Central memory CD8-positive, alpha-beta T cell (primary cell): ENCODE data around the gene MCTP1.

Experiments
- ATAC-seq: fragments of 150-1000 bp; cut with Tn5 transposase; replicated peaks from 2 replicates; pipeline ENCODE4 v1.10.0; 2022; ENCODE audit warnings: mild to moderate bottlenecking, moderate FRiP score, moderate number of reproducible peaks; ENCODE audit not compliant: poor library complexity, severe bottlenecking; ENCODE audit errors: extremely low read depth
- DNase-seq, 2 donors: peaks; one replicate each; pipeline ENCODE4 v3.0.0; 2021; ENCODE audit warnings: low spot score in 2 of 2
- H3K27ac Mint-ChIP-seq: one replicate; pipeline ENCODE4 v1.8.0; 2022; ENCODE audit warnings: low read depth, mild to moderate bottlenecking, moderate library complexity, mixed read lengths
- H3K27me3 Mint-ChIP-seq: one replicate; pipeline ENCODE4 v1.8.0; 2022; ENCODE audit warnings: mixed read lengths
- H3K36me3 Mint-ChIP-seq: one replicate; pipeline ENCODE4 v1.8.0; 2022; ENCODE audit warnings: mild to moderate bottlenecking, moderate library complexity, mixed read lengths; ENCODE audit not compliant: insufficient read depth
- H3K4me1 Mint-ChIP-seq: one replicate; pipeline ENCODE4 v1.8.0; 2022; ENCODE audit warnings: mixed read lengths
- H3K4me3 Mint-ChIP-seq: one replicate; pipeline ENCODE4 v1.8.0; 2022; ENCODE audit warnings: mild to moderate bottlenecking, moderate library complexity, mixed read lengths
- H3K9me3 Mint-ChIP-seq: one replicate; pipeline ENCODE4 v1.8.0; 2022; ENCODE audit warnings: mixed read lengths

The MCTP1 gene

GRCh38 chr5:94691949-94692348, 592.9 kb downstream of the MCTP1 start:
- Mint-ChIP-seq H3K27me3 (no peaks in the 10 kb centered on the region), H3K36me3 (peaks cover 25% of the 10 kb centered on the region), H3K9me3 (no peaks in the 10 kb centered on the region), H3K4me1 (peaks cover 5% of the 10 kb centered on the region), H3K27ac (no peak overlapping the region), H3K4me3 (no peak overlapping the region)
- ATAC-seq (no peak), DNase-seq (no peak)

- Mint-ChIP-seq H3K4me3 (no peak overlapping the region), H3K4me1 (peaks cover 5% of the 10 kb centered on the region), H3K27me3 (no peaks in the 10 kb centered on the region), H3K27ac (no peak overlapping the region), H3K36me3 (peaks cover 25% of the 10 kb centered on the region), H3K9me3 (no peaks in the 10 kb centered on the region)
- ATAC-seq (no peak), DNase-seq (no peak)
These were observed 593.6 kb downstream of the MCTP1 start for GRCh38 chr5:94691291-94691690.

- Mint-ChIP-seq H3K4me3 (no peak overlapping the region), H3K36me3 (peaks cover 26% of the 10 kb centered on the region), H3K4me1 (peaks cover 5% of the 10 kb centered on the region), H3K27ac (peak overlapping the region; percentile 77), H3K27me3 (no peaks in the 10 kb centered on the region), H3K9me3 (no peaks in the 10 kb centered on the region)
- ATAC-seq (no peak), DNase-seq (no peak)
These were observed 594.1 kb downstream of the MCTP1 start for GRCh38 chr5:94690778-94691177.

- H3K4me3 Mint-ChIP-seq, result no peak overlapping the region
- ATAC-seq, result no peak
- peak overlapping the region; percentile 77 for H3K27ac Mint-ChIP-seq
- no peaks in the 10 kb centered on the region for H3K27me3 Mint-ChIP-seq
- H3K4me1 Mint-ChIP-seq, result peaks cover 5% of the 10 kb centered on the region
- H3K9me3 Mint-ChIP-seq, result no peaks in the 10 kb centered on the region
- DNase-seq, result no peak
- peaks cover 27% of the 10 kb centered on the region for H3K36me3 Mint-ChIP-seq
These were observed 595.0 kb downstream of the MCTP1 start for GRCh38 chr5:94689908-94690307.

GRCh38 chr5:94682814-94683520, 601.9 kb downstream of the MCTP1 start:
- no peak overlapping the region for H3K4me3 Mint-ChIP-seq
- no peaks in the 10 kb centered on the region for H3K4me1 Mint-ChIP-seq
- H3K9me3 Mint-ChIP-seq, result no peaks in the 10 kb centered on the region
- H3K27me3 Mint-ChIP-seq, result no peaks in the 10 kb centered on the region
- no peak for ATAC-seq
- H3K36me3 Mint-ChIP-seq, result peaks cover 9% of the 10 kb centered on the region
- no peak overlapping the region for H3K27ac Mint-ChIP-seq
- DNase-seq, result no peak

GRCh38 chr5:94675965-94676618, 608.8 kb downstream of the MCTP1 start:
- peak overlapping the region; percentile 61 for H3K27ac Mint-ChIP-seq
- H3K4me3 Mint-ChIP-seq, result no peak overlapping the region
- DNase-seq (no peak), ATAC-seq (no peak)
- H3K36me3 Mint-ChIP-seq, result peaks cover 9% of the 10 kb centered on the region
- H3K4me1 Mint-ChIP-seq, result peaks cover 7% of the 10 kb centered on the region
- H3K9me3 Mint-ChIP-seq, result no peaks in the 10 kb centered on the region
- H3K27me3 Mint-ChIP-seq, result no peaks in the 10 kb centered on the region

- no peaks in the 10 kb centered on the region for H3K9me3 Mint-ChIP-seq
- no peak overlapping the region for H3K4me3 Mint-ChIP-seq
These were observed 610.2 kb downstream of the MCTP1 start for GRCh38 chr5:94674490-94675382.

GRCh38 chr5:94672746-94673145, 612.1 kb downstream of the MCTP1 start:
- Mint-ChIP-seq H3K36me3 (peaks cover 12% of the 10 kb centered on the region), H3K4me3 (no peak overlapping the region), H3K27ac (no peak overlapping the region), H3K4me1 (peaks cover 7% of the 10 kb centered on the region), H3K27me3 (no peaks in the 10 kb centered on the region), H3K9me3 (no peaks in the 10 kb centered on the region)
- ATAC-seq (no peak), DNase-seq (no peak)

More at GRCh38 chr5:94674490-94675382, 610.2 kb downstream of the MCTP1 start:
- Mint-ChIP-seq H3K36me3 (peaks cover 9% of the 10 kb centered on the region), H3K27me3 (no peaks in the 10 kb centered on the region), H3K27ac (no peak overlapping the region), H3K4me1 (peaks cover 7% of the 10 kb centered on the region)
- no peak for ATAC-seq
- no peak for DNase-seq

- Mint-ChIP-seq H3K27me3 (no peaks in the 10 kb centered on the region), H3K4me1 (peaks cover 7% of the 10 kb centered on the region), H3K36me3 (peaks cover 12% of the 10 kb centered on the region), H3K27ac (no peak overlapping the region), H3K4me3 (no peak overlapping the region), H3K9me3 (no peaks in the 10 kb centered on the region)
- DNase-seq (no peak), ATAC-seq (no peak)
These were observed 614.2 kb downstream of the MCTP1 start for GRCh38 chr5:94670726-94671125.

GRCh38 chr5:94667937-94668336, 617.0 kb downstream of the MCTP1 start:
- Mint-ChIP-seq H3K27me3 (no peaks in the 10 kb centered on the region), H3K4me1 (no peaks in the 10 kb centered on the region), H3K27ac (peak overlapping the region; percentile 50), H3K4me3 (no peak overlapping the region), H3K9me3 (no peaks in the 10 kb centered on the region), H3K36me3 (peaks cover 12% of the 10 kb centered on the region)
- DNase-seq (no peak), ATAC-seq (no peak)

- H3K36me3 Mint-ChIP-seq, result peaks cover 30% of the 10 kb centered on the region
- no peak overlapping the region for H3K27ac Mint-ChIP-seq
- no peaks in the 10 kb centered on the region for H3K27me3 Mint-ChIP-seq
- ATAC-seq (no peak), DNase-seq (no peak)
- no peak overlapping the region for H3K4me3 Mint-ChIP-seq
- H3K4me1 Mint-ChIP-seq, result peaks cover 8% of the 10 kb centered on the region
- H3K9me3 Mint-ChIP-seq, result peaks cover 24% of the 10 kb centered on the region
These were observed 623.8 kb downstream of the MCTP1 start for GRCh38 chr5:94661086-94661485.

GRCh38 chr5:94660506-94660905, 624.4 kb downstream of the MCTP1 start:
- no peak overlapping the region for H3K4me3 Mint-ChIP-seq
- H3K27ac Mint-ChIP-seq, result no peak overlapping the region
- no peaks in the 10 kb centered on the region for H3K27me3 Mint-ChIP-seq
- DNase-seq (no peak), ATAC-seq (no peak)
- peaks cover 30% of the 10 kb centered on the region for H3K36me3 Mint-ChIP-seq
- H3K4me1 Mint-ChIP-seq, result peaks cover 10% of the 10 kb centered on the region
- H3K9me3 Mint-ChIP-seq, result peaks cover 24% of the 10 kb centered on the region
